HG03108 (cell line): ENCODE results near the gene SIGLEC8.
"Not testable (repeated sequence)": the region's sequence is repeated elsewhere in the genome, so short reads cannot be mapped to it uniquely, and the experiment has no call there.

Source experiments
- ATAC-seq: cut with Tn5 transposase; IDR thresholded peaks from one replicate; pipeline ENCODE4 v1.9.1; 2021; ENCODE audit warnings: moderate library complexity; ENCODE audit not compliant: unreplicated experiment

The SIGLEC8 gene

GRCh38 chr19:51448011-51448410 is 10.2 kb downstream of the SIGLEC8 start:
- ATAC-seq = no peak

GRCh38 chr19:51447510-51447909 is 10.7 kb downstream of the SIGLEC8 start:
- ATAC-seq = not testable (repeated sequence)

GRCh38 chr19:51441410-51442390 is 16.6 kb downstream of the SIGLEC8 start:
- ATAC-seq = peak; percentile 90

GRCh38 chr19:51440846-51441409 is 17.3 kb downstream of the SIGLEC8 start:
- no peak for ATAC-seq

GRCh38 chr19:51440052-51440451 is 18.2 kb downstream of the SIGLEC8 start:
- no peak for ATAC-seq

- no peak for ATAC-seq
These were observed 19.2 kb downstream of the SIGLEC8 start for GRCh38 chr19:51439021-51439465.

GRCh38 chr19:51434456-51434855 is 23.8 kb downstream of the SIGLEC8 start:
- no peak for ATAC-seq

GRCh38 chr19:51433043-51433442 is 25.2 kb downstream of the SIGLEC8 start:
- ATAC-seq = no peak

GRCh38 chr19:51431124-51431523 is 27.1 kb downstream of the SIGLEC8 start:
- no peak for ATAC-seq

- no peak for ATAC-seq
These were observed 28.0 kb downstream of the SIGLEC8 start for GRCh38 chr19:51430221-51430620.

- ATAC-seq = no peak
These were observed 31.1 kb downstream of the SIGLEC8 start for GRCh38 chr19:51427201-51427600.

GRCh38 chr19:51422053-51422448 is 36.2 kb downstream of the SIGLEC8 start:
- no peak for ATAC-seq

GRCh38 chr19:51421229-51422052 is 36.8 kb downstream of the SIGLEC8 start:
- ATAC-seq = no peak

- ATAC-seq = not testable (repeated sequence)
These were observed 37.7 kb downstream of the SIGLEC8 start for GRCh38 chr19:51420511-51420910.

GRCh38 chr19:51418707-51419106 is 39.5 kb downstream of the SIGLEC8 start:
- no peak for ATAC-seq

- peak; percentile 28 for ATAC-seq
These were observed 40.5 kb downstream of the SIGLEC8 start for GRCh38 chr19:51417810-51418157.

- ATAC-seq = peak; percentile 50
These were observed 41.0 kb downstream of the SIGLEC8 start, which contains the start of gene SIGLEC10 for GRCh38 chr19:51417107-51417809. SIGLEC10 (minus strand) TSS chr19:51417642; CDS start chr19:51417581, 61 bp downstream.

- ATAC-seq = not testable (repeated sequence)
These were observed 41.8 kb downstream of the SIGLEC8 start for GRCh38 chr19:51416422-51416821.

- ATAC-seq = no peak
These were observed 43.1 kb downstream of the SIGLEC8 start for GRCh38 chr19:51415187-51415586.

GRCh38 chr19:51410950-51411748 is 47.1 kb downstream of the SIGLEC8 start:
- ATAC-seq = no peak
